Panc1 (cell line): ENCODE data around the gene RIPOR3. TPM values are rescaled to one million over a fixed set of nuclear protein-coding genes. Genes with fewer than 3 reads are reported as not detected.
A peak's percentile ranks its signal among the peaks of the same experiment; 100 is the strongest.

Experiments used
- ATAC-seq: fragments of 200-7000 bp; cut with Tn5 transposase; 2 replicates; pipeline ENCODE4 v1.9.1; 2020; ENCODE audit warnings: mild to moderate bottlenecking, moderate library complexity
- BruUV-seq: library from RNA; stranded (reverse); fragments of 400-500 nt; replicated peaks from 2 replicates; lab custom pipeline; 2021; lab: Mats Ljungman, UMichigan
- CTCF ChIA-PET: fragments of 300-600 bp; sonication (Branson Sonifier 250); formaldehyde crosslinking; loops from one replicate; lab custom pipeline; 2022; ENCODE audit warnings: antibody characterized with exemption; lab: Charles Lee
- POLR2A ChIA-PET: fragments of 300-600 bp; sonication (Branson Sonifier 250); formaldehyde crosslinking; loops from one replicate; lab custom pipeline; 2022; ENCODE audit warnings: antibody characterized with exemption; lab: Charles Lee
- DNase-seq: peaks from one replicate; pipeline ENCODE4 v3.0.0-alpha.2; 2010; ENCODE audit warnings: low read depth, low spot score
- H3K27ac ChIP-seq: 2 replicates; pipeline ENCODE4 v1.5.1; 2011; ENCODE audit warnings: mild to moderate bottlenecking, low read length, inconsistent platforms
- H3K27me3 ChIP-seq: fragments of 200-500 bp; sonication (Bioruptor generic); 2 replicates; pipeline ENCODE4 v1.6.0; 2014; ENCODE audit warnings: low read length, inconsistent platforms; ENCODE audit not compliant: control insufficient read depth, insufficient read depth
- H3K36me3 ChIP-seq: fragments of 200-500 bp; sonication (Bioruptor generic); 2 replicates; pipeline ENCODE4 v1.5.1; 2014; ENCODE audit warnings: inconsistent platforms, mild to moderate bottlenecking, low read length, moderate library complexity; ENCODE audit not compliant: control insufficient read depth, insufficient read depth
- H3K4me1 ChIP-seq: 2 replicates; pipeline ENCODE4 v1.5.1; 2011; ENCODE audit warnings: inconsistent platforms, mild to moderate bottlenecking, low read length, moderate library complexity; ENCODE audit not compliant: control insufficient read depth, insufficient read depth
- H3K4me3 ChIP-seq, 2 experiments: 2 replicates each; pipeline ENCODE4 v1.5.1; 2011 to 2012; ENCODE audit warnings: low read depth in 2 of 2, low read length in 2 of 2, mild to moderate bottlenecking in 2 of 2, inconsistent platforms in 1 of 2, moderate library complexity in 1 of 2
- H3K9me3 ChIP-seq: fragments of 200-500 bp; sonication (Bioruptor generic); 2 replicates; pipeline ENCODE4 v1.5.1; 2014; ENCODE audit warnings: low read depth, mild to moderate bottlenecking, inconsistent platforms, low read length, moderate library complexity; ENCODE audit not compliant: control insufficient read depth, insufficient read depth
- POLR2AphosphoS5 ChIP-seq: IDR thresholded peaks from 2 replicates; pipeline ENCODE4 v1.6.1; 2012; ENCODE audit warnings: mild to moderate bottlenecking, low read depth, low read length, moderate library complexity
- SIN3A ChIP-seq: IDR thresholded peaks from 2 replicates; pipeline ENCODE4 v1.6.1; 2012; ENCODE audit warnings: low read depth, mild to moderate bottlenecking, low read length, moderate library complexity, borderline replicate concordance; ENCODE audit not compliant: insufficient read depth
- TCF7L2 ChIP-seq: IDR thresholded peaks from 2 replicates; pipeline ENCODE4 v1.6.1; 2011; ENCODE audit warnings: mild to moderate bottlenecking, low read depth, low read length, inconsistent platforms
- in situ Hi-C: cut with HindIII; loops from 2 replicates; pipeline ENCODE4 v1.10.0; 2016; ENCODE audit warnings: low sequenced_read_pairs, low pct_unique_long_range_greater_than_20kb
- intact Hi-C: fragments of 100-400 bp; cut with micrococcal nuclease; formaldehyde crosslinking; loops from one replicate; pipeline ENCODE4 v1.10.0; 2022; ENCODE audit not compliant: unreplicated experiment
- total RNA-seq: library from RNA; stranded (reverse); gene quantifications from one replicate; pipeline ENCODE4 v1.2.1, GENCODE V29; 2021; ENCODE audit not compliant: unreplicated experiment
- TF ChIP-seq, protein P1 (sequence below): fragments of 450-650 bp; IDR thresholded peaks from 2 replicates; pipeline ENCODE4 v1.5.1; 2017; ENCODE audit warnings: mild to moderate bottlenecking
- TF ChIP-seq, protein P2 (sequence below), 2 experiments: IDR thresholded peaks; 2 replicates each; pipeline ENCODE4 v1.6.1; 2011 to 2012; ENCODE audit warnings: low read depth in 2 of 2, control low read depth in 1 of 2, low read length in 1 of 2, mild to moderate bottlenecking in 1 of 2, moderate library complexity in 1 of 2; ENCODE audit not compliant: insufficient read depth in 1 of 2

RIPOR3 gene
- total RNA-seq, 1 experiment from 2014 or later: 92.5 TPM

- no peaks in the 10 kb centered on the region for H3K9me3 ChIP-seq
- no peaks in the 10 kb centered on the region for H3K36me3 ChIP-seq
- no peak; the same call in 1 of the 2 replicates for ATAC-seq
- no TSS peak for BruUV-seq
- TF ChIP-seq, protein P1, sequence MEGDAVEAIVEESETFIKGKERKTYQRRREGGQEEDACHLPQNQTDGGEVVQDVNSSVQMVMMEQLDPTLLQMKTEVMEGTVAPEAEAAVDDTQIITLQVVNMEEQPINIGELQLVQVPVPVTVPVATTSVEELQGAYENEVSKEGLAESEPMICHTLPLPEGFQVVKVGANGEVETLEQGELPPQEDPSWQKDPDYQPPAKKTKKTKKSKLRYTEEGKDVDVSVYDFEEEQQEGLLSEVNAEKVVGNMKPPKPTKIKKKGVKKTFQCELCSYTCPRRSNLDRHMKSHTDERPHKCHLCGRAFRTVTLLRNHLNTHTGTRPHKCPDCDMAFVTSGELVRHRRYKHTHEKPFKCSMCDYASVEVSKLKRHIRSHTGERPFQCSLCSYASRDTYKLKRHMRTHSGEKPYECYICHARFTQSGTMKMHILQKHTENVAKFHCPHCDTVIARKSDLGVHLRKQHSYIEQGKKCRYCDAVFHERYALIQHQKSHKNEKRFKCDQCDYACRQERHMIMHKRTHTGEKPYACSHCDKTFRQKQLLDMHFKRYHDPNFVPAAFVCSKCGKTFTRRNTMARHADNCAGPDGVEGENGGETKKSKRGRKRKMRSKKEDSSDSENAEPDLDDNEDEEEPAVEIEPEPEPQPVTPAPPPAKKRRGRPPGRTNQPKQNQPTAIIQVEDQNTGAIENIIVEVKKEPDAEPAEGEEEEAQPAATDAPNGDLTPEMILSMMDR: no peak
- TF ChIP-seq, protein P2, sequence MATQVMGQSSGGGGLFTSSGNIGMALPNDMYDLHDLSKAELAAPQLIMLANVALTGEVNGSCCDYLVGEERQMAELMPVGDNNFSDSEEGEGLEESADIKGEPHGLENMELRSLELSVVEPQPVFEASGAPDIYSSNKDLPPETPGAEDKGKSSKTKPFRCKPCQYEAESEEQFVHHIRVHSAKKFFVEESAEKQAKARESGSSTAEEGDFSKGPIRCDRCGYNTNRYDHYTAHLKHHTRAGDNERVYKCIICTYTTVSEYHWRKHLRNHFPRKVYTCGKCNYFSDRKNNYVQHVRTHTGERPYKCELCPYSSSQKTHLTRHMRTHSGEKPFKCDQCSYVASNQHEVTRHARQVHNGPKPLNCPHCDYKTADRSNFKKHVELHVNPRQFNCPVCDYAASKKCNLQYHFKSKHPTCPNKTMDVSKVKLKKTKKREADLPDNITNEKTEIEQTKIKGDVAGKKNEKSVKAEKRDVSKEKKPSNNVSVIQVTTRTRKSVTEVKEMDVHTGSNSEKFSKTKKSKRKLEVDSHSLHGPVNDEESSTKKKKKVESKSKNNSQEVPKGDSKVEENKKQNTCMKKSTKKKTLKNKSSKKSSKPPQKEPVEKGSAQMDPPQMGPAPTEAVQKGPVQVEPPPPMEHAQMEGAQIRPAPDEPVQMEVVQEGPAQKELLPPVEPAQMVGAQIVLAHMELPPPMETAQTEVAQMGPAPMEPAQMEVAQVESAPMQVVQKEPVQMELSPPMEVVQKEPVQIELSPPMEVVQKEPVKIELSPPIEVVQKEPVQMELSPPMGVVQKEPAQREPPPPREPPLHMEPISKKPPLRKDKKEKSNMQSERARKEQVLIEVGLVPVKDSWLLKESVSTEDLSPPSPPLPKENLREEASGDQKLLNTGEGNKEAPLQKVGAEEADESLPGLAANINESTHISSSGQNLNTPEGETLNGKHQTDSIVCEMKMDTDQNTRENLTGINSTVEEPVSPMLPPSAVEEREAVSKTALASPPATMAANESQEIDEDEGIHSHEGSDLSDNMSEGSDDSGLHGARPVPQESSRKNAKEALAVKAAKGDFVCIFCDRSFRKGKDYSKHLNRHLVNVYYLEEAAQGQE (IDR thresholded peaks at IDR 0.05; ENCODE audit: insufficient read depth in 1 of 2, low read depth in 2 of 2, low read length in 1 of 2): no peak
- TF ChIP-seq POLR2AphosphoS5 (no peak), TCF7L2 (no peak), SIN3A (no peak)
- in situ Hi-C loops: no loop called here
- no peak overlapping the region for H3K4me3 ChIP-seq
- no peaks in the 10 kb centered on the region for H3K27me3 ChIP-seq
- CTCF ChIA-PET: no interaction called here
- H3K27ac ChIP-seq: 0 out of 2 replicates have a peak overlapping the region, but pooled peaks have one; percentile 15
- POLR2A ChIA-PET: no interaction called here
- peaks cover 6% of the 10 kb centered on the region; the same call in 1 of the 2 replicates for H3K4me1 ChIP-seq
- intact Hi-C loops: no loop called here
- no peak for DNase-seq
Measured at GRCh38 chr20:50602432-50603088, 88.8 kb downstream of the RIPOR3 start.

DNA sequence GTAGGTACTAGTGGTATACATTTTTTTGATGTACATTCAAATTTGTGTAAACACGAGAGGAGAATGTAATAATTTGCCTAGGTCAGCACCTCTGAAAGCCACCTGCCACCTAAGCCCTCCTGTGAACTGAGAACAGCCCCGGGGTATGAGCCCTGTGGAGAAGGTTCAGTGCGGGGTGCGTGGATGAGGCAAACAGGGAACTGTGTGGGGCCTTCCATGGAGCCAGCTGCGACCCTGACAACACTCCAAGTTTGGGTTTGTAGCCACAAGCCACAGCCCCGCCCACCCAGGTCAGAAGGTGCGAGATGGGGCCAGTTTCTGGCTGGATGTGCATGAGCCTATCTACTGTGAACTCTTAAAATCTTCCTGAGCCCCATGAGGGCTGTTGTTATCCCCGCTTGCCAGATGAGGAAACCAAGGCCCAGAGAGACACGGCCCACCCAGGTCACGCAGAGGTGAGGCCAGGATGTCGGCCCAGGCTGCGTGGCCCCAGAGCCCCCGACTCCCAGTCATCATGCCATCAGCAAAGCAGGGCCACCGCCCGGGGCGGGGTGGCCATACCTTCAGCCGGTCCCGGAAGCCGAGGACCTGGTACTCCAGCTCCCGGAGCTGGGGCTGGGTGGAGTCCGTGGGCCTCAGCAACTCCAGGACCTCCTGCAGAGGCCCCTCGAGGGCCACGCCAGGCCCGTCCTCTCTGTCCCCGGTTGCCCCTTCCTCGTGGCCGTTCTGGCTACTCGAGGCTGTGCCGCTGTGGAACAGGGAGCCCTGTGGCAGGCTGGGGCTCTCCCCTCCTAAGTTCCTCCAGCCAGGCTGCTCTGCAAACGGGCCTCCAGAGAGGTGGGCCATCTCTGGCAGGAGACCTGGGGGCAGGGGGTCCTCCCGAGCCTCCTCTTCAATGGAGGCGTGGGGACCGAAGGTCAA lies 89.6 kb downstream of the RIPOR3 start:
- in situ Hi-C loops: no loop called here
- no peak for ATAC-seq
- DNase-seq: no peak

More for the DNA sequence above, 89.6 kb downstream of the RIPOR3 start:
- TF ChIP-seq POLR2AphosphoS5: no peak
- no peak for TF ChIP-seq TCF7L2
- TF ChIP-seq, protein P1: no peak
- no peak for TF ChIP-seq SIN3A
- TF ChIP-seq, protein P2 (IDR thresholded peaks at IDR 0.05; ENCODE audit: insufficient read depth in 1 of 2, low read depth in 2 of 2, low read length in 1 of 2): no peak
- ChIA-PET POLR2A (no interaction called here), CTCF (no interaction called here)
- Histone ChIP-seq H3K27me3 (no peaks in the 10 kb centered on the region), H3K4me1 (peaks cover 6% of the 10 kb centered on the region; the same call in 1 of the 2 replicates), H3K9me3 (no peaks in the 10 kb centered on the region), H3K36me3 (no peaks in the 10 kb centered on the region), H3K27ac (no peak overlapping the region), H3K4me3 (no peak overlapping the region)
- no TSS peak for BruUV-seq
- intact Hi-C loops: no loop called here
